ENCODE measurements around the gene GIMAP1. TPM values are rescaled to one million over a fixed set of nuclear protein-coding genes. Genes with fewer than 3 reads are reported as not detected.

The GIMAP1 gene
- polyA plus RNA-seq, 1 donor (not counting 4 experiments of a cell fraction or from before 2014, with no cell fraction given), result not detected

GRCh38 chr7:150727381-150727780, 11.0 kb downstream of the GIMAP1 start:
- Histone ChIP-seq H3K4me3 (ENCODE audit: control insufficient read depth in 2 of 3, extremely low read depth in 1 of 3, insufficient read depth in 2 of 3, low read depth in 1 of 3, low read length in 3 of 3) (no peak overlapping the region), H3K4me1 (ENCODE audit: control insufficient read depth, extremely low read depth, insufficient read depth, low read length) (no peaks in the 10 kb centered on the region), H3K27me3 (ENCODE audit: control insufficient read depth, extremely low read depth, insufficient read depth, low read length) (no peaks in the 10 kb centered on the region), H3K4me2 (ENCODE audit: control insufficient read depth, extremely low read depth, insufficient read depth, low read depth, low read length) (no peak overlapping the region), H2AFZ (ENCODE audit: control insufficient read depth, low read length) (no peak overlapping the region), H3K9ac (ENCODE audit: control insufficient read depth, extremely low read depth, insufficient read depth, low read length) (no peak overlapping the region), H3K9me1 (ENCODE audit: control insufficient read depth, extremely low read depth, insufficient read depth, low read length) (no peaks in the 10 kb centered on the region), H4K20me1 (ENCODE audit: control insufficient read depth, extremely low read depth, insufficient read depth, low read length) (no peaks in the 10 kb centered on the region), H3K36me3 (ENCODE audit: control insufficient read depth in 2 of 2, extremely low read depth in 1 of 2, insufficient read depth in 2 of 2, low read length in 2 of 2) (no peaks in the 10 kb centered on the region), H3K27ac (ENCODE audit: control insufficient read depth, insufficient read depth, low read length) (no peak overlapping the region), H3K9me3 (ENCODE audit: control insufficient read depth, low read depth, low read length) (no peaks in the 10 kb centered on the region), H3K79me2 (ENCODE audit: control insufficient read depth, insufficient read depth, low read length) (no peaks in the 10 kb centered on the region)
- dilution Hi-C loops (cut with MboI; ENCODE audit: extremely low pct_ligation_motif_present, low sequenced_read_pairs), result no loop called here
- FAIRE-seq (no peak), DNase-seq (ENCODE audit: low read depth, low spot score) (no peak)
- TF ChIP-seq EZH2 (IDR thresholded peaks at IDR 0.05; ENCODE audit: low read length) (no peak), CTCF (optimal IDR thresholded peaks at IDR 0.05 in 1 of 3, IDR thresholded peaks at IDR 0.05 in 1 of 3, conservative IDR thresholded peaks at IDR 0.05 in 1 of 3; ENCODE audit: extremely low read depth in 1 of 3, insufficient read depth in 2 of 3, low read length in 3 of 3) (no peak)

GRCh38 chr7:150728011-150728410, 11.6 kb downstream of the GIMAP1 start:
- H3K79me2 ChIP-seq (ENCODE audit: control insufficient read depth, insufficient read depth, low read length), result no peaks in the 10 kb centered on the region
- H3K9me1 ChIP-seq (ENCODE audit: control insufficient read depth, extremely low read depth, insufficient read depth, low read length), result no peaks in the 10 kb centered on the region
- no peak overlapping the region for H3K27ac ChIP-seq (ENCODE audit: control insufficient read depth, insufficient read depth, low read length)
- no peak for TF ChIP-seq CTCF (optimal IDR thresholded peaks at IDR 0.05 in 1 of 3, IDR thresholded peaks at IDR 0.05 in 1 of 3, conservative IDR thresholded peaks at IDR 0.05 in 1 of 3; ENCODE audit: extremely low read depth in 1 of 3, insufficient read depth in 2 of 3, low read length in 3 of 3)
- no peak for TF ChIP-seq EZH2 (IDR thresholded peaks at IDR 0.05; ENCODE audit: low read length)
- H3K36me3 ChIP-seq (ENCODE audit: control insufficient read depth in 2 of 2, extremely low read depth in 1 of 2, insufficient read depth in 2 of 2, low read length in 2 of 2), result no peaks in the 10 kb centered on the region
- no peak for FAIRE-seq
- no peaks in the 10 kb centered on the region for H3K4me1 ChIP-seq (ENCODE audit: control insufficient read depth, extremely low read depth, insufficient read depth, low read length)
- no peak overlapping the region for H2AFZ ChIP-seq (ENCODE audit: control insufficient read depth, low read length)
- H3K4me2 ChIP-seq (ENCODE audit: control insufficient read depth, extremely low read depth, insufficient read depth, low read depth, low read length), result no peak overlapping the region
- H3K9ac ChIP-seq (ENCODE audit: control insufficient read depth, extremely low read depth, insufficient read depth, low read length), result no peak overlapping the region
- dilution Hi-C loops (cut with MboI; ENCODE audit: extremely low pct_ligation_motif_present, low sequenced_read_pairs), result no loop called here
- no peak for DNase-seq (ENCODE audit: low read depth, low spot score)
- no peaks in the 10 kb centered on the region for H4K20me1 ChIP-seq (ENCODE audit: control insufficient read depth, extremely low read depth, insufficient read depth, low read length)
- H3K4me3 ChIP-seq (ENCODE audit: control insufficient read depth in 2 of 3, extremely low read depth in 1 of 3, insufficient read depth in 2 of 3, low read depth in 1 of 3, low read length in 3 of 3), result no peak overlapping the region
- no peaks in the 10 kb centered on the region for H3K27me3 ChIP-seq (ENCODE audit: control insufficient read depth, extremely low read depth, insufficient read depth, low read length)
- H3K9me3 ChIP-seq (ENCODE audit: control insufficient read depth, low read depth, low read length), result no peaks in the 10 kb centered on the region

Data from keratinocyte (primary cell).